HG03039 (cell line): Measurements from ENCODE around the gene ACSS3.
"Not testable (repeated sequence)": the region's sequence is repeated elsewhere in the genome, so short reads cannot be mapped to it uniquely, and the experiment has no call there.

Source experiments
- ATAC-seq: cut with Tn5 transposase; IDR thresholded peaks from one replicate; pipeline ENCODE4 v1.9.1; 2021; ENCODE audit warnings: mild to moderate bottlenecking, moderate library complexity; ENCODE audit not compliant: unreplicated experiment

Gene ACSS3

DNA sequence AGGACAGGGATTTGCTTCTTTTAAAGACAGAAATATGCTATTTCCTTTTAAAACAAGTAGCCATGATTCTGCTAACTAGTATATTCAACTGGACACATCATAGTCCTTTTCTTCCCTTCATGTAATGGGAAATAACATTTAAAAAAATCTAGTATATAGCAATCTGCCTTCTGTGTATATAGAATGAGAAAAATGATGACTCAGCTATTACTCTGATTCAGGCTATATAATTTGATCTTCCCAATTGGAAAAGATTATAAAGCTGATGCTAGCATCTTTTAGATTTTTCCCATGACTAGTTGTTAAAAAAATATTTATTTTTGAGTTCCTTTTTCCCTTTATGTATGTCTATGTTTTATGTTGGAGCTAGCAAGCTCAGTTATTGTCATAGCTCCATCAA, 86.9 kb downstream of the ACSS3 start:
- ATAC-seq: no peak

DNA sequence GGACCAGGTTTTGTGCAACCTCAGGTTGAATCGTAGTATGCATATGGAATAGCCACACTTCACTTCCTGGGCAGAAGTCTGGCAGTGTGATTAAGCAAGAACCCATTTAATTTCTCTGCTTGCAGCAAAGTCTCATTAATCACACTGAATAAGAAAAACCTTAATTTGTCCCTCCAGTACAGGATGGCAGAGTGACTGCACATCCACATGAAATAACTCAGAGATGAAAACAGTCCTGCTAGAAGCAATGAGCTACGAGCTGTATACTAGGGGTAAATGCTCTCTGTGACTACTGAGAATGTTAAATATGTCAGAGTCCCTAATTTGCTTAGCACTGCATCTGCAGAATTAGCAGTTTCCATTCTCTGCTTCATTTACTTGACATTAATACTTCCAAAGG, 88.9 kb downstream of the ACSS3 start:
- no peak for ATAC-seq

DNA sequence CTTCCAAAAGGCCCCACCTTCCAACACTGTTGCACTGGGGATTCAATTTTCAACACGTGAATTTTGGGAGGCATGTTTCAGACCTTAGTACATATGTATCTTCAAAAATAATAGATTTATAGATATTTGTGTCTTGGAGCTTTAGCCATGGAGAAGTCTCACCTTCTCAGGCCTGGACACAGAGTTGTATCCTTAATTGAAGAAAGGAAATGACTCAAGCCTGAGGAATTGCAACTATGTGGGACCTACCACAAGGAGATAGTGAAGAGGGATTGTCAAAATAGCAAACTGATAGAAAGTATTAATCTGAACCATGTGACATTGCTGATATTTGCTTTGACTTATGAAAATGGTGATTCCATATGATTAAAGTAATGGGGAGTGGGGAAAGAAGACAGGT, 89.8 kb downstream of the ACSS3 start:
- ATAC-seq: no peak

DNA sequence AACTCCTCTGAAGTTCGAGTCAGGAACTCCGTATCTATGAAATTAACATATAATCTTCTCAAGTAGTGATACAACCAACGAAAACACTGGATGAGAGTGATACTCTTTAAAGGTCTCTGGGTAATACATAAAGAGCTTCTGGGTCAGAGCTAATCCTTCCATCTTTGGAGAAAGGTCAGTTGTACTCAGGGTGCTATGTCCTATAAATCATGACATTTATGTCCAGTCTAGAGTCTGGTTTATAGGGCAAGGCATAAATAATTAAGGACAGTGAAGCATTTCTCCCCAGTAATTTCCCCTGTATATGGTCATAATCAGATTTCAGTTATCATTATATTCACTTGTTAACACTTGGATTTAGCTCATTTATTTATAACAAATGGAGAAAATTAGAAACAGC, 90.6 kb downstream of the ACSS3 start:
- no peak for ATAC-seq

- no peak for ATAC-seq
Observed at GRCh38 chr12:81170072-81170471, 92.2 kb downstream of the ACSS3 start.

- ATAC-seq: no peak
Observed at GRCh38 chr12:81172851-81173250, 95.0 kb downstream of the ACSS3 start.

- ATAC-seq: no peak
Observed at GRCh38 chr12:81174664-81175063, 96.8 kb downstream of the ACSS3 start.

DNA sequence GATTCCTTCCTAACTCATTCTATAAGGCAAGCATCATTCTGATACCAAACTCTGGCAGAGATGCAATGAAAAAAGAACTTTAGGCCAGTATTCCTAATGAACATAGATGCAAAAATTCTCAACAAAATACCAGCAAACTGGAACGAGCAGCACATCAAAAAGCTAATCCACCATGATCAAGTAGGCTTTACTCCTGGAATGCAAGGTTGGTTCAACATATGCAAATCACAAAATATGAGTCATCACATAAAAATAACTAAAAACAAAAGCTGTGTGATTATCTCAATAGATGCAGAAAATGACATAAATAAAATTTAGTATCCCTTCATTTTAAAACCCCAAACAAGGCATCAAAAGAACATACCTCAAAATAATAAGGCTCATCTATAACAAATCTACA, 98.9 kb downstream of the ACSS3 start:
- no peak for ATAC-seq

GRCh38 chr12:81181691-81182090, 103.8 kb downstream of the ACSS3 start:
- no peak for ATAC-seq

DNA sequence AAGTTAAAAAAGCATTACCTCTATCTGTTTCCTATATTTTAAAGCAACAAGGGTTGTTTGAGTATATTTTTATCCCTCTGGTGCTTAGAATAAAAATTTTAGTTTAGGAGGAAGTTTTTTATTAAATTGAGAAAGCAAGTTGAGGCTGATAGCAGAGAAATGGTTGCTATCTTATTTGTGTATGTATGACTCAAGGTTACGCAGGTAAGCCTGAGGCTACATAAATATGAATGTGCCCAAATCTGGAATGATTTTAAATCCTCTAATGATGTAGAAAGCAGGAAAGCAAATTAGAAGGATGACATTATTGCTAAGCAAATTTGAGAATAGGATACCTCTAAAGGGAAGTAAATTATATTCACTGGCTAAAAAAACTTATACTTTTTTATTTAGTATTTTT, 109.8 kb downstream of the ACSS3 start:
- ATAC-seq: no peak

- no peak for ATAC-seq
Observed at GRCh38 chr12:81196595-81196994, 118.7 kb downstream of the ACSS3 start.

GRCh38 chr12:81200561-81200960, 122.7 kb downstream of the ACSS3 start:
- not testable (repeated sequence) for ATAC-seq

DNA sequence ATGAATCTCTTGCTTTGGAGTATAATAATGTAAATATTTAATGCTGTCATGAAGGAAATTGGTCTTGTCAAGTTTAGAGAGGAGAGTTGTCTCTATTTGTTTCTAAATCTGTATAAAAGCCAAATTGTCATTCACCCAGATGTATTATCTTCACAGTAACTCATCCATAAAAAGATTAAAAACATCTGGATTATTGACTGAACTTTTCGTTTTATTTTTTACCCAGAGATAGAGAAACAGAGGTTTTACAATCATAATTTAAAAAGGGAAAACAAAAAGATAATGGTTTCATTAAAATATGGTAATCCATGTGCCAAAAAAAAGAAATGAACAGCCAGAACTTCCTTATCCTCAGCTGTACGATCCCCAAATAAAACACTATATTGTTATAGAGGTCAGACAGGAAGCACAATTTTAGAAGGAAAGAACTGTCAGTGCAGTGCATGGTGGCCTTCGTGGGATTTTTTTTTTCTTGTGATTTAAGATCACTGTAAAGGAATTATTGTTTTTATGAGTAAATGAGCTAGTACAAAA, 125.9 kb downstream of the ACSS3 start:
- ATAC-seq: no peak

DNA sequence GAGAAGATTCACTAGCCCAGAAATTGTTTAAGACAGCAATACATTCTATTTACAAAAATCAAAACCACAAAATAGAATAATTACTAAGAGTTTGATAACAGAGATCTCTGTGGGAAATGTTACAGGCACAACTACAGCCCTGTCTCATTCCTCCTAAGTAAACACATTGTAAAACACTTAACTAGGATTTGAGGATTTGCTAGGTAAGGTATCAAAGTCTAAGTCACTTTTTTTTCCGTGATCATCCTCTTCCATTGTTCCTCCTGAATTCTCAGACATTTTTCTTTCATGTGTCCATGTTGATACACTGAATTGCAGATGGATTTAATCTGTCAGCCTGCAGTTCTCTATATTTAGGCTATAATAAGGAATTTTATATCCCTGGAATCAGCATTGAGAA, 127.5 kb downstream of the ACSS3 start:
- ATAC-seq: no peak

- no peak for ATAC-seq
Observed at GRCh38 chr12:81206429-81206828, 128.6 kb downstream of the ACSS3 start.

- no peak for ATAC-seq
Observed at GRCh38 chr12:81207173-81207572, 129.3 kb downstream of the ACSS3 start.

GRCh38 chr12:81207664-81208063, 129.8 kb downstream of the ACSS3 start:
- no peak for ATAC-seq

GRCh38 chr12:81208187-81208911, 130.5 kb downstream of the ACSS3 start:
- no peak for ATAC-seq

DNA sequence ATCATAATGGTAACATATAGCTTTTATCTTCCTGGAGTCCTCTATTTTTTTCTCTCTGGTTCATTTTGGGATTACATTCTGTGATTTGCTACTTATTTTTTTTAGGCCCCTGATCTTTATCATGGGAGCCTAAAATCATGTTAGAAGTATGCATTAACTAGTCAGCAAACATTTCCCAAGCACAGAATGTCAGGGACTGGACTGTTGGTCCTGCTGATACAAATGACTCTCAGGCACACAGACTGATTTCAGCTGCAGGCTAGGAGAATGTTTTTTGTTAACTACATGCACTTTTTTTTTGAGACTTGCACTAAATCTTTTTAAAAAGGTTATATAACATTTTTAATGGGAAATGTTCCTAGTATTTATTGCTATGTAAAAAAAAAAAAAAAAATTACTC, 131.1 kb downstream of the ACSS3 start:
- ATAC-seq: no peak

- not testable (repeated sequence) for ATAC-seq
Observed at GRCh38 chr12:81209772-81210225, 131.9 kb downstream of the ACSS3 start.

DNA sequence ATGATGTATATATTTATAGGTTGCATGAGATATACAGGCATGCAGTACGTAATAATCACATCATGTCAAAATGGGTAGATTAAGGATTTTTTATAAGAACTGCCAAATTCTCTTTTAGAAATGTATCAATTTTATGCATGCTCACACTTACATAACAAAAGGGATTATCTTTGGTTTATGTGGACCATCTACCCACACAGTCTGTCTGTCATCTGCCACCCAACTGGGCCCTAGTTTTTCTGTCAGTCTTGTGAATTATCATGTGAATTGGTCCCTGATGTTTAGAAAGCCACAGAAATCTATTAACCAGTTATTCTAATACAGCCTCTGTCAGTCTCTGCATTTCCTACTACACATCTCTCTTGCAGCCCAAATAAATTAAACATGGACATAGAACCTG, 133.4 kb downstream of the ACSS3 start:
- no peak for ATAC-seq

- ATAC-seq: no peak
Observed at GRCh38 chr12:81212996-81213696, 135.3 kb downstream of the ACSS3 start.
